ENCODE data around the gene HOXB8.

Gene HOXB8

DNA sequence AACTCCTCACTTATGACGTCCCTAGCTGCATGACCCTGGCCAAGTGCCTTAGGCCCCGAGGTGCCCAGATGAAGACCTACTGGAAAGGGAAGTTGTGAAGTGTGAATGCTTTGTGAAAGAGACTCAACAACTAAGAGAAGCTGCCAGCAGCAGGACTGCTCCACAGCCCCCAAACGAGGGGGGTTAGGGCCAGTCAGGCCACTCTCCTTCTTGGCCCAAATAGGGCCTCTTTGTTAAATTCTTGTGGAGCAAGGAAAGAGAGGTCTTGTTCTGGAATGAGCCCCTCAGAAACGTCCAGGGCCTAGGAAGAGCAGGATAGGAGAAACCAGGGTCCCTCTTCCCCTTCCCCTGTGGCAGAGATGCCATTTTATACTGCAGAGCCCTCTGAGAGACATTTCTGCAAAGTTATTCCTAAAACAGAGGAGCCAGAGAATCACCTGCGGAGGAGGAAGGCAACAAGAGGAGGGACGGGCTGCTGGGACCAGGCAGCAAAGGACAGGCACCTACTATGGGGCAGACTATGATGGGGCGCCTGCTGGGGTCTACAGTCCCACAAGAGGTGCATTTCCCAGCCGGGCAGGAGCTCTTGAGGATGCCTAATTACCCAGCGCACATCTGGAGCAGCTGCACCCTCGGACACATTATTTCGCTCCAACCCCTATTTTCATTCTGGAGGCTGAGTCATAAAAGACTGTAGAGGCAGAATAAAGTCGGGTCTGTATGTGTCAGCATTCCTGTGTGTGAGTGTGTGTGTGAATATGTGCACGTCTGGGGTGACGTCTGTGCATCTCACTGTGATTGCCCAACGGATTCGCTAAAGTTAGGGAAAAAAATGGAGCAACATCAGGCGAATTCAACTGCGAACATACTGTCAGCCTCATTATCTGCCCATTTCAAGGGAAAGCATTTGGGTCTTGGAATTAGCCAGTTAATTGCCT lies 22.5 kb upstream of the HOXB8 start:
- H3K4me3 ChIP-seq: no peak overlapping the region
- no peak overlapping the region for H3K4me2 ChIP-seq
- H3K27ac ChIP-seq: no peak overlapping the region
- peaks cover 99% of the 10 kb centered on the region for H4K20me1 ChIP-seq
- H3K36me3 ChIP-seq: no peaks in the 10 kb centered on the region
- H3K9ac ChIP-seq: no peak overlapping the region
- no peaks in the 10 kb centered on the region for H3K4me1 ChIP-seq
- peaks cover 8% of the 10 kb centered on the region; the same call in 1 of the 2 replicates for H3K9me3 ChIP-seq
- peaks cover 100% of the 10 kb centered on the region for H3K27me3 ChIP-seq
- TF ChIP-seq Cebpa-rat (IDR thresholded peaks at IDR 0.05): no peak

- no peak overlapping the region for H3K4me3 ChIP-seq
- H4K20me1 ChIP-seq: peaks cover 99% of the 10 kb centered on the region
- H3K4me1 ChIP-seq: no peaks in the 10 kb centered on the region
- H3K27me3 ChIP-seq: peaks cover 100% of the 10 kb centered on the region
- H3K27ac ChIP-seq: no peak overlapping the region
- no peak overlapping the region; the same call in 1 of the 2 replicates for H3K4me2 ChIP-seq
- H3K9ac ChIP-seq: no peak overlapping the region
- H3K36me3 ChIP-seq: no peaks in the 10 kb centered on the region
- no peak for TF ChIP-seq Cebpa-rat (IDR thresholded peaks at IDR 0.05)
- no peaks in the 10 kb centered on the region; the same call in 1 of the 2 replicates for H3K9me3 ChIP-seq
Measured at GRCh38 chr17:48636177-48637018, 21.3 kb upstream of the HOXB8 start.

- Histone ChIP-seq H3K9ac (no peak overlapping the region), H3K27me3 (peaks cover 100% of the 10 kb centered on the region), H3K4me2 (no peak overlapping the region), H3K36me3 (no peaks in the 10 kb centered on the region), H3K9me3 (no peaks in the 10 kb centered on the region; the same call in 1 of the 2 replicates), H3K4me1 (no peaks in the 10 kb centered on the region), H3K27ac (no peak overlapping the region), H4K20me1 (peaks cover 100% of the 10 kb centered on the region), H3K4me3 (no peak overlapping the region)
- no peak for TF ChIP-seq Cebpa-rat (IDR thresholded peaks at IDR 0.05)
Measured at GRCh38 chr17:48634493-48635208, 19.6 kb upstream of the HOXB8 start.

DNA sequence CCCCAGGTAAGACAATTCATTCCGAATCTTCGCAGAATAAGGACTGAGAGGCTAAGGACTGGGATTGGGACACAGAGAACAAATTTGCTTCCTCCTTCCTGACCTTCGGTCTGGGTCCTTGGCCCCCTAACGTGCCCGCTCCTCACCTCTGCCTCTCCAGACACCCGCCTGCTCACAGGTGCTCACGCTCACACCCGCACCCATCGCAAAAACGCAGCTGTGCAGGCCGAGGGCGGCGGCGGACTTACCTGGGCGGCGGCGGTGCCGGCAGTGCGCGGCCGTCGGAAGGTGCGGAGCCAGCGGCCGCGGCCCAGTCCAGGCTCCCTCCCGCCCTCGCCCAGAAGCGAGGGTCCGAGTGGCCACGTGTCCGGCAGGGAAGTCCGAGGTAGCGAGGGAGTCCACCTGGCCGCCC lies 18.2 kb upstream of the HOXB8 start:
- H3K36me3 ChIP-seq: no peaks in the 10 kb centered on the region
- no peak overlapping the region for H3K4me2 ChIP-seq
- no peaks in the 10 kb centered on the region; the same call in 1 of the 2 replicates for H3K9me3 ChIP-seq
- no peak for TF ChIP-seq Cebpa-rat (IDR thresholded peaks at IDR 0.05)
- peaks cover 100% of the 10 kb centered on the region for H4K20me1 ChIP-seq
- H3K9ac ChIP-seq: no peak overlapping the region
- no peak overlapping the region for H3K27ac ChIP-seq
- H3K4me1 ChIP-seq: no peaks in the 10 kb centered on the region
- H3K4me3 ChIP-seq: no peak overlapping the region
- H3K27me3 ChIP-seq: peaks cover 100% of the 10 kb centered on the region

DNA sequence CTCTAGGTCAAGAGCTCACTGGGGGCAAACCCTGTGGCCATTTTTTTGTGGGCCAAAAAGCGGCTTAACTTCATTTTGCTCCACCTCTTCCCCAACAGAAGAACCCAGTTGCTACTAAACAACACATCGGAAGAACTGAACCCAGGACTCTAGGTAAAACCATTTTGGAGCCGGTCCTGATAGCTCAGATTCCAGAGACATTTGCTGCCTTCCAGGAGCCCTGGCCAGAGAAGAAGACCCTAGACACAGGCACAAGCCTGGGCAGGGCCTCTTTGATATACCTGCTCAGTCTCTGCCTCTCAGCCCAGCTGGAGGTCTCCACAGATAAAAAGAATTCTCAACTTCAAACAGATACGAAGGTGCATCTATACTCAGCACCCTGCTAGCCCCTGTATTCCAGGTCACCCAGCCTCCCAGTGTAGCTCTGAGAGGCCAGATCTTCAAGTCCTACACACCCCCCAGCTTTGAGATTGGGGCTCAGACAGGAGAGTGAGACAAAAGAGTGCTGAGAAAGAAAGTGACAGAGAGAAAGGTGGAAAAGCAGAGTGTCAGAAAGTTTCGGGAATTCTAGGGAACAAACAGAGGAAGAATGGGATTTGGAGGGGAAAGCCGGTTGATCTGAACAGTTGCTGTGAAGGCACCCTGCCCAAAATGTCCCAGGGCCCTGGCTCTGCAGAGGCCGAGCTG lies 17.6 kb upstream of the HOXB8 start:
- Histone ChIP-seq H3K9ac (no peak overlapping the region), H3K4me1 (no peaks in the 10 kb centered on the region), H3K27me3 (peaks cover 100% of the 10 kb centered on the region), H4K20me1 (peaks cover 100% of the 10 kb centered on the region), H3K27ac (no peak overlapping the region), H3K4me2 (no peak overlapping the region), H3K9me3 (no peaks in the 10 kb centered on the region; the same call in 1 of the 2 replicates), H3K4me3 (no peak overlapping the region), H3K36me3 (no peaks in the 10 kb centered on the region)
- no peak for TF ChIP-seq Cebpa-rat (IDR thresholded peaks at IDR 0.05)

DNA sequence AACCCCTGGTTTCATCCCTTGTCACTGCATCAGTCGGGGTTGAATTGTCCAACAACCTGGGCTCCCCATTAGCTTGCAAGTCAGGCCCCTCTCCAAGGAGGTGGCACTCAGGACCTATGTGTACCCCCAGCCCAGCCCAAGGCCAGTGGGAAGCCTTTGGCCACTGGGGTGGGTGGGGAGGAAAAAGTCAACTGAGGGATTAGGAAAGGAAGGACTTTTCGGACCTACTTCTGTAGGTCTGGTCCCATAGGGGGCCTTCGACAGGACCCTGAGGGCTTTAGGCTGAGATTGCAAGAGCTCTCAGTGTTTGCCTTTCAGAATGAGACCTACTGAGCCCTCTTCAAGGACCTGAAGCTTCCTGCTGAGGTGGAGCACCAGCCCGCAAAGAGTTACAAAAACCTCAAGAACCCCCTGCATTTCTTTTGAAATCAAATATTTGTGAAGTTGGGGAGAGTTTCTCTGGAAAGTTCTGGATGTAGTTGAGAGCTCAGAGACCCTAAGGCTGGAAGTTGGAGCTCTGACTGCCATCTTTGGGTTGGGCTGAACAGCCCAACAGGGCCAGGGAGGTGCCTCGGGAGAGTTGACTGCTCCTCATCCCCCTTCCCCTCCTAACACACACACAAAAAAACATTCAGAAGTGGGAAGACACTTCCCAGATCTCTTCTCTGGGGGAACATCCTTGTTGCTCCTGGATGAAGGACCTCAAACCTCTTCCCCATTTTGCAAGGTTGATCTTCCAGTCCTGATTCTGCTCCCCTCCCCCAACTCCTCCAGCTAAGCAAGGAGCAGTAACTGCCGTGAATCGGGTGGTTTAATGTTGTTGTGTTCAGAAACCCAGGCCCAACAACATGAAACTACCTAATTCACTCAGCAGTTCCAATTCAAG lies 16.8 kb upstream of the HOXB8 start:
- H3K9me3 ChIP-seq: no peaks in the 10 kb centered on the region; the same call in 1 of the 2 replicates
- H3K36me3 ChIP-seq: no peaks in the 10 kb centered on the region

DNA sequence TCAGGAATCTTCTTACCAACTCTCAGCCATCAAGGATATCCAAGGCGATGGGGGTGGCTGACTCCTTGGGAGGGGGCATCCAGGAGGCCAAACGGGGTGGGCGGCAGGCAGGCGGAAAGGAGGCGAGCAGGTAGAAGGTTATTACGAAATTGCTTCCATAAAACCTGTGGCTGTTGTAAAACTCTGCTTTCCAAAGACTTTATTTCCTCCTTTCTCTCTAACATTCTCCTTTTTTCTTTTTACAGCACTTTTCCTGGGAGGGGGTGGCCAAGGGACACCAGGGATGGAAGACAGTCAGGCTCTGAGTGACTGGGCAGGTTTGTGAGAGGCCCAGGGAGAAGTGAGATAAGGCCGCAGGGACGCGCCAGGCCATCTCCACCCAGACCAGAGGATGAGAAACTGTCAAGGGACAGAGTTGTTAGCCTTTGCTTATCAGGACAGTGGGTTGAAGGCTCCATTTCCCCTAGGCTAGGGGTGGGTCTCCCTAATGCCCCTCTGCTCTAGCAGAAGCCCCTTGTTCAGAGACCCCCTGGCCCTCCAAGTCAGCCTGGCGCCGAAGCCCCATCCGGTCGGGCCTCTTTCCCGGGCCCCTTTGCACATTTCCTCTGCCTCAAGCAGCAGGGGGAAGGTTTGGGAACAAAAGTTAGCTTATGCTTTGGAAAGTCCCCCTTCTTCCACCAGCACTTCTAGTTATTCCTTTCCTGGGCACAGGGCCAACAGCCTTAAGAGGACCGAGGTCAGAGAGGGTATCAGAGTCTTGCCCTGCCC lies 16.0 kb upstream of the HOXB8 start:
- no peaks in the 10 kb centered on the region; the same call in 1 of the 2 replicates for H3K9me3 ChIP-seq
- no peak overlapping the region for H3K9ac ChIP-seq
- peaks cover 99% of the 10 kb centered on the region for H4K20me1 ChIP-seq
- no peak for TF ChIP-seq Cebpa-rat (IDR thresholded peaks at IDR 0.05)
- no peak overlapping the region for H3K27ac ChIP-seq
- no peaks in the 10 kb centered on the region for H3K36me3 ChIP-seq
- H3K4me3 ChIP-seq: no peak overlapping the region
- no peaks in the 10 kb centered on the region for H3K4me1 ChIP-seq
- H3K4me2 ChIP-seq: no peak overlapping the region
- H3K27me3 ChIP-seq: peaks cover 100% of the 10 kb centered on the region

More for the DNA sequence above, 16.8 kb upstream of the HOXB8 start:
- Histone ChIP-seq H3K4me2 (no peak overlapping the region), H3K27me3 (peaks cover 100% of the 10 kb centered on the region), H3K27ac (no peak overlapping the region), H4K20me1 (peaks cover 100% of the 10 kb centered on the region), H3K4me3 (no peak overlapping the region), H3K9ac (no peak overlapping the region), H3K4me1 (no peaks in the 10 kb centered on the region)
- no peak for TF ChIP-seq Cebpa-rat (IDR thresholded peaks at IDR 0.05)

Measured in BLaER1 (cell line).